NCI-H2196 (cell line): Measurements from ENCODE around the gene TYRO3.
"Not testable (repeated sequence)": the region's sequence is repeated elsewhere in the genome, so short reads cannot be mapped to it uniquely, and the experiment has no call there.

Source experiments
- DNase-seq: peaks from one replicate; lab custom pipeline; 2025; ENCODE audit not compliant: unreplicated experiment; lab: John Stamatoyannopoulos, UW

TYRO3 gene

GRCh38 chr15:41553731-41554130 is 5.3 kb upstream of the TYRO3 start:
- no peak for DNase-seq

- no peak for DNase-seq
Observed at GRCh38 chr15:41554343-41554742, 4.7 kb upstream of the TYRO3 start.

- no peak for DNase-seq
Observed at GRCh38 chr15:41554915-41555314, 4.1 kb upstream of the TYRO3 start.

- DNase-seq = no peak
Observed at GRCh38 chr15:41556677-41557076, 2.3 kb upstream of the TYRO3 start.

- DNase-seq = peak; percentile 56
Observed at GRCh38 chr15:41557673-41558399, 1.2 kb upstream of the TYRO3 start.

- no peak for DNase-seq
Observed at GRCh38 chr15:41559239-41559782, 299 bp downstream of the TYRO3 start.

GRCh38 chr15:41560572-41560874 is 1.5 kb downstream of the TYRO3 start:
- no peak for DNase-seq

GRCh38 chr15:41561104-41561776 is 2.2 kb downstream of the TYRO3 start:
- peak; percentile 22 for DNase-seq

GRCh38 chr15:41561777-41562145 is 2.7 kb downstream of the TYRO3 start:
- no peak for DNase-seq

GRCh38 chr15:41562244-41562643 is 3.2 kb downstream of the TYRO3 start:
- DNase-seq = no peak

GRCh38 chr15:41562784-41563198 is 3.8 kb downstream of the TYRO3 start:
- no peak for DNase-seq

GRCh38 chr15:41564286-41564959 is 5.4 kb downstream of the TYRO3 start:
- peak; percentile 32 for DNase-seq

GRCh38 chr15:41564960-41565502 is 6.0 kb downstream of the TYRO3 start:
- no peak for DNase-seq

- DNase-seq = no peak
Observed at GRCh38 chr15:41565702-41566101, 6.7 kb downstream of the TYRO3 start.

GRCh38 chr15:41566121-41566885 is 7.3 kb downstream of the TYRO3 start:
- no peak for DNase-seq

GRCh38 chr15:41567261-41567660 is 8.2 kb downstream of the TYRO3 start:
- DNase-seq = no peak

- DNase-seq = no peak
Observed at GRCh38 chr15:41567862-41568261, 8.8 kb downstream of the TYRO3 start.

- no peak for DNase-seq
Observed at GRCh38 chr15:41568350-41569017, 9.5 kb downstream of the TYRO3 start.

GRCh38 chr15:41569232-41569631 is 10.2 kb downstream of the TYRO3 start:
- not testable (repeated sequence) for DNase-seq

- no peak for DNase-seq
Observed at GRCh38 chr15:41570764-41571163, 11.8 kb downstream of the TYRO3 start.
